Neutrophil (primary cell): ENCODE measurements around the gene DGCR2.

Experiments used
- H3K27ac ChIP-seq: fragments of 200-600 bp; sonication (generic); 2 replicates; pipeline ENCODE4 v1.5.1; 2016; ENCODE audit warnings: mild to moderate bottlenecking, moderate library complexity
- H3K27me3 ChIP-seq: fragments of 200-600 bp; sonication (generic); 2 replicates; pipeline ENCODE4 v1.6.0; 2016; ENCODE audit warnings: mild to moderate bottlenecking
- H3K36me3 ChIP-seq: fragments of 200-600 bp; sonication (generic); 2 replicates; pipeline ENCODE4 v1.5.1; 2017
- H3K4me1 ChIP-seq, 2 experiments: fragments of 200-600 bp in 1 of 2; sonication (generic) in 1 of 2; 1 replicate in 1 of 2; 2 replicates in 1 of 2; pipeline versions ENCODE4 v1.5.1 to v1.6.1; 2013 to 2016; ENCODE audit warnings: low read depth in 1 of 2, low read length in 1 of 2, mild to moderate bottlenecking in 1 of 2, moderate library complexity in 1 of 2; ENCODE audit not compliant: control insufficient read depth in 1 of 2, insufficient read depth in 1 of 2
- H3K4me3 ChIP-seq, 2 experiments: fragments of 200-600 bp in 1 of 2; sonication (generic) in 1 of 2; 1 replicate in 1 of 2; 2 replicates in 1 of 2; pipeline ENCODE4 v1.5.1; 2013 to 2016; ENCODE audit warnings: low read depth in 1 of 2, low read length in 1 of 2, mild to moderate bottlenecking in 1 of 2, moderate library complexity in 1 of 2
- H3K9me3 ChIP-seq: fragments of 200-600 bp; sonication (generic); 2 replicates; pipeline ENCODE4 v1.5.1; 2016
- CTCF ChIP-seq: fragments of 200-600 bp; sonication (generic); IDR thresholded peaks from 2 replicates; pipeline ENCODE4 v1.5.1; 2016; ENCODE audit warnings: antibody characterized with exemption

Gene DGCR2

GRCh38 chr22:19122143-19122751 is at the start of gene DGCR2:
TSS of gene DGCR2 (minus strand) at chr22:19122412. CDS start at chr22:19122206, 206 bp downstream.
- peaks cover 49 to 51% of the 10 kb centered on the region in 2 experiments for H3K4me1 ChIP-seq
- TF ChIP-seq CTCF = peak; percentile 46
- H3K4me3 ChIP-seq = peak within 1 kb of the TSS; percentile 93 to 94

GRCh38 chr22:19169947-19170318 is 47.7 kb upstream of the DGCR2 start:
- Histone ChIP-seq H3K27ac (no peak overlapping the region), H3K4me1 (peaks cover 29% of the 10 kb centered on the region in 2 experiments), H3K4me3 (no peak overlapping the region), H3K36me3 (no peaks in the 10 kb centered on the region), H3K27me3 (peaks cover 64% of the 10 kb centered on the region), H3K9me3 (no peaks in the 10 kb centered on the region)
- no peak for TF ChIP-seq CTCF

More at GRCh38 chr22:19122143-19122751, at the start of gene DGCR2:
- no peaks in the 10 kb centered on the region for H3K9me3 ChIP-seq
- H3K36me3 ChIP-seq = peaks cover 12% of the 10 kb centered on the region
- peak within 1 kb of the TSS; percentile 92 for H3K27ac ChIP-seq
- no peaks in the 10 kb centered on the region for H3K27me3 ChIP-seq

GRCh38 chr22:19169002-19169946 is 47.1 kb upstream of the DGCR2 start:
- TF ChIP-seq CTCF = no peak
- no peaks in the 10 kb centered on the region for H3K36me3 ChIP-seq
- H3K9me3 ChIP-seq = no peaks in the 10 kb centered on the region
- peaks cover 23% of the 10 kb centered on the region in 2 experiments for H3K4me1 ChIP-seq
- H3K4me3 ChIP-seq = no peak overlapping the region
- no peak overlapping the region for H3K27ac ChIP-seq
- H3K27me3 ChIP-seq = peaks cover 66% of the 10 kb centered on the region

GRCh38 chr22:19168088-19168890 is 46.1 kb upstream of the DGCR2 start:
- Histone ChIP-seq H3K27me3 (peaks cover 66% of the 10 kb centered on the region), H3K4me3 (no peak overlapping the region), H3K4me1 (peaks cover 16% of the 10 kb centered on the region in 2 experiments), H3K9me3 (no peaks in the 10 kb centered on the region), H3K36me3 (no peaks in the 10 kb centered on the region), H3K27ac (no peak overlapping the region)
- no peak for TF ChIP-seq CTCF

GRCh38 chr22:19167106-19167869 is 45.1 kb upstream of the DGCR2 start:
- no peak overlapping the region for H3K4me3 ChIP-seq
- peaks cover 16% of the 10 kb centered on the region in 2 experiments for H3K4me1 ChIP-seq
- no peak overlapping the region for H3K27ac ChIP-seq
- H3K27me3 ChIP-seq = peaks cover 70% of the 10 kb centered on the region
- no peak for TF ChIP-seq CTCF
- no peaks in the 10 kb centered on the region for H3K9me3 ChIP-seq
- H3K36me3 ChIP-seq = no peaks in the 10 kb centered on the region
